GM10266 (cell line): Measurements from ENCODE around the gene ALK.

ENCODE experiments used
- DNase-seq: peaks from one replicate; pipeline ENCODE4 v3.0.0; 2012; ENCODE audit errors: extremely low spot score
- TF ChIP-seq, protein P1 (sequence below): IDR thresholded peaks from 2 replicates; pipeline ENCODE4 v1.5.1; 2012; ENCODE audit warnings: mild to moderate bottlenecking, low read depth; ENCODE audit not compliant: control insufficient read depth, insufficient read depth; ENCODE audit errors: missing control alignments

The ALK gene

DNA sequence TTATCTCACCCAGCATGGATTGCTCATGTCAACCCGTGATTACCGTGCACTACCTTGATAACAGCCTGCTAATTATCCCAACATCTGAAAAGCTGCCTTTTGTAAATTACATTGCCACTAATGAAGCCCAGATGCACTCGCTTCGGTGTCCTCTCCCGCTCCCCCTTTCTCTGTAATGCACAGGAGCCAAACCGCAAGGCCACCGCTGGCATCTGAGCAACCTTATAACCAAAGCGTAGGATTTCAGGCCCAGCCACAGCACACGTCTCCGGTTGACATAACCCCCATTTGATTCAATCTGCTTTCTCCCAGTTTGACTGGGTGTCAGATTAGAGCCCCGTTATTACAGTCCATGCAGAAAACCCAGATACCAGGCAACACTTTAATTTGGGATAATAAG lies 341.2 kb downstream of the ALK start:
- TF ChIP-seq, protein P1, sequence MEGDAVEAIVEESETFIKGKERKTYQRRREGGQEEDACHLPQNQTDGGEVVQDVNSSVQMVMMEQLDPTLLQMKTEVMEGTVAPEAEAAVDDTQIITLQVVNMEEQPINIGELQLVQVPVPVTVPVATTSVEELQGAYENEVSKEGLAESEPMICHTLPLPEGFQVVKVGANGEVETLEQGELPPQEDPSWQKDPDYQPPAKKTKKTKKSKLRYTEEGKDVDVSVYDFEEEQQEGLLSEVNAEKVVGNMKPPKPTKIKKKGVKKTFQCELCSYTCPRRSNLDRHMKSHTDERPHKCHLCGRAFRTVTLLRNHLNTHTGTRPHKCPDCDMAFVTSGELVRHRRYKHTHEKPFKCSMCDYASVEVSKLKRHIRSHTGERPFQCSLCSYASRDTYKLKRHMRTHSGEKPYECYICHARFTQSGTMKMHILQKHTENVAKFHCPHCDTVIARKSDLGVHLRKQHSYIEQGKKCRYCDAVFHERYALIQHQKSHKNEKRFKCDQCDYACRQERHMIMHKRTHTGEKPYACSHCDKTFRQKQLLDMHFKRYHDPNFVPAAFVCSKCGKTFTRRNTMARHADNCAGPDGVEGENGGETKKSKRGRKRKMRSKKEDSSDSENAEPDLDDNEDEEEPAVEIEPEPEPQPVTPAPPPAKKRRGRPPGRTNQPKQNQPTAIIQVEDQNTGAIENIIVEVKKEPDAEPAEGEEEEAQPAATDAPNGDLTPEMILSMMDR: no peak
- no peak for DNase-seq

DNA sequence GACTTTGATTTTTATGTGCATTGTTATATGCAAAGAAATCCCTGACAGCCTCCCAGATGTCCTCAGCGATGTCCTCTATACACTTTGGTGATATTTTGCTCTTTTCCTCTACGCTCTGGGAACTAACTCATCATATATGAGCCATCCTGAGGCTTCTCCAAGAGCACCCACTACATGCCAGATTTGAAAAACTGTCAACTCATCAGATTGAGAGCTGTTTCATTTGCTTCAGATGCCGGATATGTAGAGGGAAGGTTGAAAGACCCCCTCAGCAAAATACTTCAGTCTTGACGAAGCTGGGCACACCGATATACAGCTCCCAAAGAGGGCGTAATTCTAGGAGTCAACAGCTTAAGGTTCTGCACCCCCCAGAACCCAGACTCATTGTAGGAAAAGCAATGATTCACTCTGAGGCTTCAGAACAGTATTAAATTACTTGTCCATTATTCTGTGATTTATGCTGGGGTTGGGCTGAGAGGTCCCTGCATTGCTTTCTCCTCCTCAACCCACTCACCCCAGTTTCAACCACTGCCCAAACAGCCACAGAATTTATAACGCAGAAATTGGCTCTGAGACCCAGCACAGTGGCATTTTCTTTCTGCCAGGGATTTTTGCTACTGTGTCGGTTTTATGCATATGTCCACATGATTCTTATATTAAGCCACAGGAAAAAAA lies 341.8 kb downstream of the ALK start:
- no peak for DNase-seq
- TF ChIP-seq, protein P1: no peak

DNA sequence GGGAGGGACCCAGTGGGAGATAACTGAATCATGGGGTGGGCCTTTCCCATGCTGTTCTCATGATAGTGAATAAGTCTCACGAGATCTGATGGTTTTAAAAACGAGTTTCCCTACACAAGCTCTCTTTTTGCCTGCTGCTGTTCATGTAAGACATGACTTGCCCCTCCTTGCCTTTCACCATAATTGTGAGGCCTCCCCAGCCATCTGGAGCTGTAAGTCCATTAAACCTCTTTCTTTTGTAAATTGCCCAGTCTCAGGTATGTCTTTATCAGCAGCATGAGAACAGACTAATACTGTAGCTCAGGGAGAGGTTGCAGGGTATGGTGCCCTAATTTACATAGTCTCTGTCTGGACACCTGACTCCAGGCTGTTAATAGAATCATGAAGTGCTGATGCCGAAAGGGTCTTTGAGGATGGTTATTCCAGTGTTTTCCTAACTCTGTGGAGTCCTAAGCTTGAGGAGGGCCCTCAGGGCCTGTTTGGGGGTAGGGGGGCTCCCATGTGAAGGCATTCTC lies 343.2 kb downstream of the ALK start:
- TF ChIP-seq, protein P1: no peak
- no peak for DNase-seq

DNA sequence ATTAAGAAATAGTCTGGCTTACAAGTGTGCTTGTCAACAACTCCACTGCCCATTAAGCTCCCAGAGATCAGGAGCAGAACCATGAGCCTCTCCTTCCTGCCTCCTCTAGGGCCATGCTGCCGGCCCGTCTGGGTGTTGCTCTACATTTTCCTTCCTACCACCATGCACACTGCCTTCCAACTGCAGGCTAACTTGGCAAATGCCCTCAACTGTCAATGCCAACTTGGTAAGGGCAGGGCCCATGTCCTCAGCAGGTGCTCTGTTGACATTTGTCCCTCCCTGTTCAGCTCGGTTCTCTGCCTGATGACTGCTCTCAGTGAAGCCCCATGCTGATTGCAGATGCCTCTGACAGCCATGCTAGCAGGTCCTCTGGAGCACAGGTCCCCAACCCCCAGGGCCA lies 345.2 kb downstream of the ALK start:
- DNase-seq: no peak

DNA sequence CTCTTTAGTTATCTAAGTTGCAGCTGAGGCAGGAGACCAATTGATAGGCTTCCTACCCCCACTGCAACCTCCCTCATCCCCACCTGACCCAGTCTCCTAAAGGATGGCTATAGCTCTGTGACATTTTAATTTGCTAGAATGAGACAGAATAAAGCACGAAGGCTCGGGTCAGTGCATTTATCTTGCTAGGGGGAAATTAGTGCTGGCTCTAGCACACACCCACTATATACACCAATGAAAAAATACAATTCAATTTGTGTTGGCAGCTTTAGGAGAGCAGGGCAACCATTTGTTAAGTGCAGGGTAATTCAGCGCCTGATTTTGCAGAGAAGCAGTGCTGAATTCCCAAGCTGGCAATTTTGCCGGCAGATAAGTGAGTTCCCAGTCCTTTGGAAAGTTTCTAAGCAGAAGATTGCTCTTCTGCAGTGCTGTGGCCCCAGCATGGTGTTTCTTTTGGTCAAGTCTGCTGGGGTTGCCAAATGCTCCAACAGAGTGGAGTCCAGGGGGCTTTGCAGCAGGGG lies 346.0 kb downstream of the ALK start:
- TF ChIP-seq, protein P1: no peak
- no peak for DNase-seq

More for the DNA sequence above, 345.2 kb downstream of the ALK start:
- TF ChIP-seq, protein P1: no peak

DNA sequence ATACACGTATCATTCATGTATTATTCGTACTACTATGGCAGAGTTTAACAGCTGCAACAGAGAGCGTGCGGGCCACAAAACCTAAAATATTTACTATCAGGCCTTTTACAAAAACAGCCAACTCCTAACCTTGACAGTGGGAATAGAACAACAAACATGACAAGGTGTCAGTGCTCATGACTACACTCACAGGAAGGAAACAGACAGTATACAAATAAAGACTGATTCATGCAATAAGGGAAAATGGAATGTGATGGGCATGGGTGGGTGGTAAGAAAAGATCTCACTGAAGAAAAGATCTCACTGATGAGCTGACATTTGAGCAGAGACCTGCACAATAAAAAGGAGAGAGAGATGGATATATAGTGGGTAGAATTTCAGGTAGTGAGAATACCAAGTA lies 347.8 kb downstream of the ALK start:
- no peak for DNase-seq
- TF ChIP-seq, protein P1: no peak

DNA sequence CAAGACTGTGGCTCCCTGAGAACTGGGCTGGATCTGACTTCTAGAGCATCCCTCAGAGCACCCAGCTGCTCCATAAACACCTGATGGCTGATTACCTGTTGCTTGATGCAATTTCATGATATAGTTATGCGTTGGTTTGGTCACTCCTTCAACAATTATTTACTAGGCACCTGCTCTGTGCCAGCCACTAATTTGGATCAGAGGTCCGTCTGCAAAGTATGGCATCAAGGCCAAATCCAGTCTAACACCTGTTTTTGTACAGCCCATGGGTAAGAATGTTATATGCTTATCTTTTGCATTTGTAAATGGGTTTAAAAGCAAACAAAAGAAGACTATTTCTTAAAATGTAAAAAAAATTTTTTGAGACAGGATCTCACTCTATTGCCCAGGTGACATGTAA lies 348.2 kb downstream of the ALK start:
- no peak for DNase-seq
- TF ChIP-seq, protein P1: no peak
